HEK293T (cell line): ENCODE measurements around the gene PCNX2.

Source experiments
- CTCF ChIA-PET: fragments of 350-600 bp; formaldehyde crosslinking; extraction: SDS; loops from one replicate; lab custom pipeline; 2021; ENCODE audit warnings: antibody characterized with exemption, inconsistent platforms; lab: Yijun Ruan, JAX
- POLR2A ChIA-PET: fragments of 350-600 bp; formaldehyde crosslinking; extraction: SDS; loops from one replicate; lab custom pipeline; 2020; ENCODE audit warnings: antibody characterized with exemption, inconsistent platforms; lab: Yijun Ruan, JAX
- DNase-seq: peaks from one replicate; pipeline ENCODE4 v3.0.0; 2012; ENCODE audit warnings: mixed read lengths; ENCODE audit errors: extremely low spot score
- ARNT ChIP-seq: fragments of 450-650 bp; IDR thresholded peaks from 2 replicates; pipeline ENCODE4 v1.6.1; 2017; ENCODE audit warnings: mild to moderate bottlenecking
- BHLHE40 ChIP-seq: fragments of 450-650 bp; IDR thresholded peaks from 2 replicates; pipeline ENCODE4 v1.6.1; 2016; ENCODE audit warnings: mild to moderate bottlenecking, moderate library complexity, borderline replicate concordance
- CTBP1 ChIP-seq: fragments of 450-650 bp; IDR thresholded peaks from 2 replicates; pipeline ENCODE4 v1.6.1; 2016; ENCODE audit warnings: borderline replicate concordance
- ELF4 ChIP-seq: fragments of 450-650 bp; IDR thresholded peaks from 2 replicates; pipeline ENCODE4 v1.6.1; 2017; ENCODE audit warnings: antibody characterized with exemption
- FOXA1 ChIP-seq: fragments of 450-650 bp; IDR thresholded peaks from 2 replicates; pipeline ENCODE4 v1.6.1; 2016; ENCODE audit warnings: mild to moderate bottlenecking
- FOXK2 ChIP-seq: fragments of 450-650 bp; IDR thresholded peaks from 2 replicates; pipeline ENCODE4 v1.6.1; 2016; ENCODE audit warnings: mild to moderate bottlenecking
- FOXM1 ChIP-seq: fragments of 450-650 bp; IDR thresholded peaks from 2 replicates; pipeline ENCODE4 v1.6.1; 2017; ENCODE audit warnings: mild to moderate bottlenecking, borderline replicate concordance
- HDGF ChIP-seq: fragments of 450-650 bp; IDR thresholded peaks from 2 replicates; pipeline ENCODE4 v1.6.1; 2017; ENCODE audit warnings: antibody characterized with exemption, borderline replicate concordance
- L3MBTL2 ChIP-seq: fragments of 450-650 bp; conservative IDR thresholded peaks from 2 replicates; pipeline ENCODE4 v1.6.1; 2016; ENCODE audit warnings: mild to moderate bottlenecking
- LEF1 ChIP-seq: fragments of 450-650 bp; IDR thresholded peaks from 2 replicates; pipeline ENCODE4 v1.6.1; 2017; ENCODE audit warnings: mild to moderate bottlenecking, borderline replicate concordance
- NFRKB ChIP-seq: fragments of 450-650 bp; IDR thresholded peaks from 2 replicates; pipeline ENCODE4 v1.6.1; 2016; ENCODE audit warnings: mild to moderate bottlenecking, moderate library complexity
- PKNOX1 ChIP-seq: fragments of 450-650 bp; IDR thresholded peaks from 2 replicates; pipeline ENCODE4 v1.6.1; 2016
- SP1 ChIP-seq: fragments of 450-650 bp; IDR thresholded peaks from 2 replicates; pipeline ENCODE4 v1.6.1; 2017
- SUZ12 ChIP-seq: fragments of 450-650 bp; IDR thresholded peaks from 2 replicates; pipeline ENCODE4 v1.6.1; 2016; ENCODE audit warnings: mild to moderate bottlenecking
- TARDBP ChIP-seq: fragments of 450-650 bp; IDR thresholded peaks from 2 replicates; pipeline ENCODE4 v1.6.1; 2016
- ZNF384 ChIP-seq: fragments of 450-650 bp; IDR thresholded peaks from 2 replicates; pipeline ENCODE4 v1.6.1; 2016

Gene PCNX2

GRCh38 chr1:233229288-233229687 is 66.2 kb downstream of the PCNX2 start:
- CTCF ChIA-PET, result no interaction called here
- DNase-seq, result no peak
- POLR2A ChIA-PET, result no interaction called here
- TF ChIP-seq ELF4, result no peak
- TF ChIP-seq ARNT, result no peak
- no peak for TF ChIP-seq HDGF
- TF ChIP-seq FOXK2, result no peak
- no peak for TF ChIP-seq NFRKB
- TF ChIP-seq ZNF384, result no peak

- TF ChIP-seq ELF4 (no peak), SUZ12 (no peak), FOXA1 (no peak), SP1 (no peak), HDGF (no peak), ARNT (no peak), LEF1 (no peak), BHLHE40 (no peak), FOXK2 (no peak), TARDBP (no peak), CTBP1 (no peak), FOXM1 (no peak), NFRKB (no peak), PKNOX1 (no peak), L3MBTL2 (no peak)
- ChIA-PET CTCF (interaction anchor here (0.6 to 0.7 kb wide), 2 partner anchors 87 to 295 kb away, joined by 4 to 11 read pairs; no protein-coding TSS in a partner anchor), POLR2A (no interaction called here)
- DNase-seq, result no peak
Measured at GRCh38 chr1:233227930-233228465, 67.5 kb downstream of the PCNX2 start.

GRCh38 chr1:233224311-233224710 is 71.2 kb downstream of the PCNX2 start:
- ChIA-PET POLR2A (no interaction called here), CTCF (no interaction called here)
- TF ChIP-seq FOXK2 (no peak), BHLHE40 (no peak), SP1 (no peak), ARNT (no peak), CTBP1 (no peak), SUZ12 (no peak), ELF4 (no peak), HDGF (no peak), TARDBP (no peak)
- no peak for DNase-seq

- no peak for DNase-seq
- CTCF ChIA-PET, result no interaction called here
- POLR2A ChIA-PET, result interaction anchor here (0.6 kb wide), 1 partner anchor 228 kb away, joined by 3 read pairs; no protein-coding TSS in a partner anchor
- TF ChIP-seq BHLHE40, result no peak
- TF ChIP-seq FOXA1, result no peak
- TF ChIP-seq CTBP1, result no peak
- no peak for TF ChIP-seq ELF4
- no peak for TF ChIP-seq NFRKB
- no peak for TF ChIP-seq L3MBTL2
- TF ChIP-seq SUZ12, result no peak
- no peak for TF ChIP-seq SP1
- TF ChIP-seq TARDBP, result no peak
- TF ChIP-seq PKNOX1, result no peak
Measured at GRCh38 chr1:233217832-233218231, 77.7 kb downstream of the PCNX2 start.

- TF ChIP-seq SP1 (no peak), LEF1 (no peak), ELF4 (no peak), ARNT (no peak), BHLHE40 (no peak), SUZ12 (no peak), CTBP1 (no peak), FOXM1 (no peak), PKNOX1 (no peak)
- ChIA-PET CTCF (interaction anchor here (0.5 kb wide), 1 partner anchor 423 kb away, joined by 5 read pairs; no protein-coding TSS in a partner anchor), POLR2A (no interaction called here)
- DNase-seq, result no peak
Measured at GRCh38 chr1:233216009-233216408, 79.5 kb downstream of the PCNX2 start.

GRCh38 chr1:233215135-233215760 is 80.3 kb downstream of the PCNX2 start:
- ChIA-PET POLR2A (no interaction called here), CTCF (no interaction called here)
- TF ChIP-seq L3MBTL2, result no peak
- no peak for TF ChIP-seq BHLHE40
- no peak for TF ChIP-seq PKNOX1
- TF ChIP-seq FOXM1, result no peak
- TF ChIP-seq ARNT, result no peak
- TF ChIP-seq CTBP1, result no peak
- TF ChIP-seq SP1, result no peak
- no peak for TF ChIP-seq HDGF
- TF ChIP-seq ELF4, result no peak
- DNase-seq, result no peak
